HG03280 (cell line): ENCODE data around the gene CELF6.

Experiments used
- ATAC-seq: cut with Tn5 transposase; IDR thresholded peaks from one replicate; pipeline ENCODE4 v1.9.1; 2021; ENCODE audit warnings: mild to moderate bottlenecking, moderate library complexity; ENCODE audit not compliant: unreplicated experiment

CELF6 gene

GRCh38 chr15:72319985-72320671, at the start of gene CELF6:
CELF6 (minus strand) TSS chr15:72320157; CDS start chr15:72319874, 283 bp downstream.
- ATAC-seq = peak; percentile 78

- no peak for ATAC-seq
Measured at GRCh38 chr15:72368899-72369298, 48.9 kb upstream of the CELF6 start.

GRCh38 chr15:72368325-72368724, 48.4 kb upstream of the CELF6 start:
- ATAC-seq = no peak

- peak; percentile 47 for ATAC-seq
Measured at GRCh38 chr15:72365844-72366243, 45.9 kb upstream of the CELF6 start.

- ATAC-seq = no peak
Measured at GRCh38 chr15:72361176-72361575, 41.2 kb upstream of the CELF6 start.

GRCh38 chr15:72358650-72359171, 38.8 kb upstream of the CELF6 start:
- ATAC-seq = no peak

GRCh38 chr15:72358121-72358520, 38.2 kb upstream of the CELF6 start:
- no peak for ATAC-seq

- no peak for ATAC-seq
Measured at GRCh38 chr15:72354496-72354895, 34.5 kb upstream of the CELF6 start.

- no peak for ATAC-seq
Measured at GRCh38 chr15:72353266-72353665, 33.3 kb upstream of the CELF6 start.

GRCh38 chr15:72345806-72346205, 25.8 kb upstream of the CELF6 start:
- ATAC-seq = no peak

- ATAC-seq = no peak
Measured at GRCh38 chr15:72345280-72345679, 25.3 kb upstream of the CELF6 start.

- no peak for ATAC-seq
Measured at GRCh38 chr15:72344602-72345001, 24.6 kb upstream of the CELF6 start.

GRCh38 chr15:72342385-72342784, 22.4 kb upstream of the CELF6 start:
- no peak for ATAC-seq

GRCh38 chr15:72341361-72341760, 21.4 kb upstream of the CELF6 start:
- ATAC-seq = no peak

GRCh38 chr15:72340366-72340765, 20.4 kb upstream of the CELF6 start:
- no peak for ATAC-seq

- ATAC-seq = no peak
Measured at GRCh38 chr15:72339777-72340177, 19.8 kb upstream of the CELF6 start.

GRCh38 chr15:72338617-72339321, 18.8 kb upstream of the CELF6 start:
- ATAC-seq = no peak

- ATAC-seq = no peak
Measured at GRCh38 chr15:72338148-72338547, 18.2 kb upstream of the CELF6 start.

- ATAC-seq = no peak
Measured at GRCh38 chr15:72334842-72335241, 14.9 kb upstream of the CELF6 start.

GRCh38 chr15:72331021-72331420, 11.1 kb upstream of the CELF6 start:
- no peak for ATAC-seq

GRCh38 chr15:72323752-72324151, 3.8 kb upstream of the CELF6 start:
- no peak for ATAC-seq

- peak; percentile 14 for ATAC-seq
Measured at GRCh38 chr15:72319360-72319984, 485 bp downstream of the CELF6 start.
